ENCODE data around the gene UBTF. TPM values are rescaled to one million over a fixed set of nuclear protein-coding genes. Genes with fewer than 3 reads are reported as not detected.
A peak's percentile ranks its signal among the peaks of the same experiment; 100 is the strongest.

The UBTF gene
- total RNA-seq, 1 experiment from 2014 or later = 75.9 TPM

GRCh38 chr17:44190481-44190880 is 29.0 kb downstream of the UBTF start:
- no peaks in the 10 kb centered on the region for H3K9me3 Mint-ChIP-seq
- DNase-seq (ENCODE audit: low spot score) (no peak), ATAC-seq (no peak)
- H3K4me3 Mint-ChIP-seq = no peak overlapping the region
- H3K27ac Mint-ChIP-seq = peak overlapping the region; percentile 92
- peaks cover 29% of the 10 kb centered on the region for H3K4me1 Mint-ChIP-seq
- CTCF ChIA-PET = interaction anchor here (1.2 to 1.9 kb wide), 3 partner anchors 13 to 161 kb away, joined by 3 to 6 read pairs (median 5); no protein-coding TSS in a partner anchor
- POLR2A ChIA-PET = no interaction called here
- peaks cover 29% of the 10 kb centered on the region for H3K36me3 Mint-ChIP-seq
- TF ChIP-seq MAX (CRISPR knock-in tag; IDR thresholded peaks at IDR 0.05) = no peak
- no peak for TF ChIP-seq ZNF423 (CRISPR knock-in tag; IDR thresholded peaks at IDR 0.05)
- no peak for TF ChIP-seq GRHL2 (CRISPR knock-in tag; IDR thresholded peaks at IDR 0.05; ENCODE audit: insufficient replicate concordance, severe bottlenecking)
- no peak for TF ChIP-seq PRRX2 (CRISPR knock-in tag; IDR thresholded peaks at IDR 0.05)
- no peak for TF ChIP-seq TEAD4 (CRISPR knock-in tag; IDR thresholded peaks at IDR 0.05)
- TF ChIP-seq GTF2I (CRISPR knock-in tag; conservative IDR thresholded peaks at IDR 0.05) = no peak
- no peak for TF ChIP-seq JAZF1 (CRISPR knock-in tag; IDR thresholded peaks at IDR 0.05)
- no peak for TF ChIP-seq AR (CRISPR knock-in tag; IDR thresholded peaks at IDR 0.05)
- TF ChIP-seq ZNF232 (CRISPR knock-in tag; IDR thresholded peaks at IDR 0.05) = no peak
- no peak for TF ChIP-seq ARID4B (CRISPR knock-in tag; IDR thresholded peaks at IDR 0.05; ENCODE audit: borderline replicate concordance)
- TF ChIP-seq PRDM15 (CRISPR knock-in tag; IDR thresholded peaks at IDR 0.05) = no peak
- no peak for TF ChIP-seq RORB (CRISPR knock-in tag; IDR thresholded peaks at IDR 0.05)
- TF ChIP-seq CDX4 (CRISPR knock-in tag; IDR thresholded peaks at IDR 0.05; ENCODE audit: borderline replicate concordance) = no peak
- TF ChIP-seq ZBTB43 (CRISPR knock-in tag; IDR thresholded peaks at IDR 0.05) = no peak
- no peak for TF ChIP-seq ZMAT4 (CRISPR knock-in tag; IDR thresholded peaks at IDR 0.05)
- H3K27me3 Mint-ChIP-seq (ENCODE audit: low read depth) = no peaks in the 10 kb centered on the region
